NCI-H446 treated with DMSO at 0.1 percent for 48 hours (cell line): ENCODE results near the gene TRPM2.

Source experiments
- DNase-seq: peaks from one replicate; lab custom pipeline; 2025; lab: John Stamatoyannopoulos, UW

TRPM2 gene

DNA sequence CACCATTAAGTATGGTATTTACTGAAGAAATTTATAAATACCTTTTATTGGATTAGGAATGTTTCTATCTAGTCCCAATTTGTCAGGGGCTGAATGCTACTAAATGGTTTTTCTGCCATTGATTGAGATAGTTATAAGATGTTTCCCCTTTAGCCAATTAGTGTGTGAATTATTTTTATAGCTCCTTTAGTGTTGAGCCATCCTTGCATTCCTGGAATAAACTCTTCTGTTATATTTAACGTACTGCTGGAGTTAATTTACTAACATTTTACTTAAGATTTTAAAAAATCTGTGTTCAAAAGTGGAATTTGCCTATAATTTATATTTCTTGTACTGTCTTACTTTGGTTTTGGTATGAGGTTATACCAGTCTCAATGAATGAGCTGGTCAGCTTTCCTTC is 76.5 kb downstream of the TRPM2 start:
- DNase-seq = no peak

DNA sequence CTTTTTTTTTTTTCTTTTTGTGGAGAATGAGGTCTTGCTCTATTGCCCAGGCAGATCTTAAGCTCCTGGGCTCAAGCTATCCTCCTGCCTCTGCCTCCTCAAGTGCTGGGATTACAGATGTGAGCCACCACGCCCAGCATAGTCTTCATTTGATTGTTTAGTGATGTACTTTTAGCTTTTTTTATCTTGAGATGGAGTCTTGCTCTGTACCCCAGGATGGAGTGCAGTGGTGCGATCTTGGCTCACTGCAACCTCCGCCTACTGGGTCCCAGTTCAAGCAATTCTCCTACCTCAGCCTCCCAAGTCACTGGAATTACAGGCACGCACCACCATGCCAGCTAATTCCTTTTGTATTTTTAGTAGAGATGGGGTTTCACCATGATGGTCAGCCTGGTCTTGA is 77.9 kb downstream of the TRPM2 start:
- DNase-seq = no peak

DNA sequence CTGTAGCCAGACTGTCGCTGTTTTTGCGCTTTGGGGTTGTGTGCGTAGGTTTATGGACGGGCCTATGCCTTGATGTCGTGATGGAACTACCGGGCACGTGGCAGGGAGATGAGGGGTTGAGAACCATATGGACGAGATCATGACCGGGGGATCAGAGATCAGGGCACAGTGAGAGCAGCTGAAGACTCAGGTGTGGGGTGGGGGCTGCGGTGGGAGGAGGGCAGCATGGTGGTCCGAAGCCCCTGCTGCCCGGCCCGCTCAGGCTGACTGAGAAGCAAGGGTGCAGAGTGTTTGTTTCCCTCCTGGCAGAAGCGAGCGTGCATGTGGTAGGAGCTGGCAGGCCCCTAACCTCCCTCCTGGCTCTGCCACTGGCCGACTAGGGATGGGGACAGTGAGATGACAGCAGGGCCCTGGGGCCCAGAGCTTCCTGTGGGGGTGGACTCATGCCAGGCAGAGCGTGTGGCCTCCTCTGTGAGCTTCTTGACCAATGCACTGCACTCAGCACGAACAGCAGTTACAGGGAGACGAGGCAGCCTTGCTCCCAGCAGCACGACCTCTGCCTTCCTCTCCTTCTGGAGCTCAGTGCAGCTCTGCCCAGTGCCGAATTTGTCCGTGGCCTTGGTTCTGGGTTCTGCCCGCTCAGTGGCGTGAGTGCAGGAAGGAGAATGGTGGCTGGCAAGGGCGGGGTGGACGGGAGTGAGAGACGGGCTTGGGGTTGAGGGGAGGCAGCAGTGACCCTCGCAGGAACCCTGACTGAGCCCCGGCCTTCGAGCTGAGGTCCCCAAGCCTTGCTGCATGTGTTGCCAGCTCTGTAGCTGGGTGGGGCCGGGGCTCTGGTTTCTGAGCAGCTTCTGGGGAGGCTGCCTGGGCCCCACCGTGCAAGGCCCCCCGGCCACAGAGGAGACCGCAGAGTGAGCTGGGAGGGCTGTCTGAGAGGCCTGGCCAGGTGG is 79.7 kb downstream of the TRPM2 start:
- DNase-seq = no peak

- no peak for DNase-seq
These were observed 80.6 kb downstream of the TRPM2 start for GRCh38 chr21:44433791-44434567.

GRCh38 chr21:44434568-44434925 is 81.1 kb downstream of the TRPM2 start:
- DNase-seq = no peak

GRCh38 chr21:44434936-44435635 is 81.7 kb downstream of the TRPM2 start:
- DNase-seq = no peak

GRCh38 chr21:44436111-44436611 is 82.7 kb downstream of the TRPM2 start:
- DNase-seq = no peak

DNA sequence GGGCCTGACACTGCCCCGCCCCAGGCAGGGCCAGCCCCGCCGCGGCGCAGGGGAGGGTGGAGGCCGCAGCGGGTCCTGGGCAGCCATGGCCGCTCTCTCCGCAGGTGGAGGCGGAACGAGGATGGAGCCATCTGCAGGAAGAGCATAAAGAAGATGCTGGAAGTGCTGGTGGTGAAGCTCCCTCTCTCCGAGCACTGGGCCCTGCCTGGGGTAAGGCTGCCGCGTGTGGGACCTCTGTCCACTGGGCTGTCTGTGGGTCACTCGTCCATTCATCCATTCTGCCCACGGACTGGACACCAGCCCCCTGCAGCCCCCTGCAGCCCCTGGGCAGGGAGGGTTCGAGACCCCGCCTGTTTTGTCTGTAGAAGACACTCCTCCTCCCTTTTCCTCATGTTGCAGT is 83.5 kb downstream of the TRPM2 start:
- DNase-seq = no peak

DNA sequence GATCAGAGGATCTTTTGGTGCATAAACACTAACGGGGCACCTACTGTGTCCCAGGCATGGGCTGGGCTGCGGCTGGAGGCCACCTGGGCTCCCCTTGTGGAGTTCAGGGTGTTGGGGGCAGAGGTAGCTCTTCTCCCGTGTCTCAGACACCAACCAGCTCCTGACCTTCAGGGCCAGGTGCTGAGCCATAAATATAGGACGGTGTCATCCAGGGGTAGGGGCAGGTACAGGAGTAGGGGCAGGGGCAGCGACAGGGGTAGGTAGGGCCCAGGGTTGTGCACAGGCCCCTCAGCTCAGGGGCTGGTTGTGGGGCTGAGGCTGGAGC is 83.9 kb downstream of the TRPM2 start:
- no peak for DNase-seq

GRCh38 chr21:44437696-44438431 is 84.4 kb downstream of the TRPM2 start:
- DNase-seq = no peak

- DNase-seq = no peak
These were observed 85.2 kb downstream of the TRPM2 start for GRCh38 chr21:44438531-44439210.

DNA sequence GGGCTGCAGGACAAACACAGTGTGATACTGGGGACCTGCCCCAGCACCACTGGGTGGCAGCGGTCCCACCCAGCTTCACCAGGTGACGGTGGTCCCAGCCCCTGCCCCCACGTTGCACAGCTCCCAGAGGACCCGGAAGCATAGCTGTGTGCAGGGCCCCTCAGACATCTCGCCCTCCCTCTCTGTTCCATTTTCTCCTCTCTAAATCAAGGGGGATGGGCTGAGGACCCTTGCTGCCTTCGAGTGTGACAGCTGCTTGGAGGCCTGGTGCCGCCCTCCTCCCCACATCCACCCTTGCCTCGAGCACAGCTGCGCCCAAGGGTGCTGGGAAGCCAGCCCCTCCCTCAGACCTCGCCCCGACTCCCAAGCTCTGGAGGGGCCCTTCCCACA is 85.8 kb downstream of the TRPM2 start:
- no peak for DNase-seq

DNA sequence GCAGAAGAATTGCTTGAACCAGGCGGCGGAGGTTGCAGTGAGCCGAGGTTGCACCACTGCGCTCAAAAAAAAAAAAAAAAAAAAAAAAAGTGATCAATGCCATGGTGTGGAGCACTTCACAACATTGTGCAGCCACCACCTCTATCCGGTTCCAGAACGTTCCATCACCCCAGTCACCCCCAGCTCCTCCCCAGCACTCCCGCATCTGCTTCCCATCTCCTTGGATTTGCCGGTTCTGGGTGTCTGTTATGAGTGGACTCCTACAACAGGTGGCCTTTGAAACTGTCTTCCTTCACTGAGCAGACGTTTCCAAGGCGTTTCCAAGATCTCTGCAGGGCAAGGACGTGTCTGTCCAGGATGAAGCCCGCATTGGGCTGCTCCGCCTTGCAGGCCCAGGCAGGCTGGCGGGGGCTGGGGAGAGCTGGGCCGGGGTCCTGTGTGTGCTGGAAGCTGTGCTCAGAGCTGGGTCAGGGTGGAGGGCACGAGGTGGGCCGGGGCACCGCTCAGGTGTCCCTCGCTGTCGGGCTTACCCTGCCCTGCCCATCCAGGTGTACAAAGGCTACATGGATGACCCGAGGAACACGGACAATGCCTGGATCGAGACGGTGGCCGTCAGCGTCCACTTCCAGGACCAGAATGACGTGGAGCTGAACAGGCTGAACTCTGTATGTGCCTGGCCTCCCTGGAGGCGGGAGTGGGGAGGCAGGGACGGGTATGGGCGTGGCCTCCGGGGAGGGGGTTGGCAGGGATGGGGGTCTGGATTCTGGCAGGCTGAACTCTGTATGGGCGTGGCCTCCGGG is 87.0 kb downstream of the TRPM2 start:
- no peak for DNase-seq

GRCh38 chr21:44441041-44441400 is 87.6 kb downstream of the TRPM2 start:
- no peak for DNase-seq

- DNase-seq = no peak
These were observed 88.3 kb downstream of the TRPM2 start for GRCh38 chr21:44441581-44442265.

DNA sequence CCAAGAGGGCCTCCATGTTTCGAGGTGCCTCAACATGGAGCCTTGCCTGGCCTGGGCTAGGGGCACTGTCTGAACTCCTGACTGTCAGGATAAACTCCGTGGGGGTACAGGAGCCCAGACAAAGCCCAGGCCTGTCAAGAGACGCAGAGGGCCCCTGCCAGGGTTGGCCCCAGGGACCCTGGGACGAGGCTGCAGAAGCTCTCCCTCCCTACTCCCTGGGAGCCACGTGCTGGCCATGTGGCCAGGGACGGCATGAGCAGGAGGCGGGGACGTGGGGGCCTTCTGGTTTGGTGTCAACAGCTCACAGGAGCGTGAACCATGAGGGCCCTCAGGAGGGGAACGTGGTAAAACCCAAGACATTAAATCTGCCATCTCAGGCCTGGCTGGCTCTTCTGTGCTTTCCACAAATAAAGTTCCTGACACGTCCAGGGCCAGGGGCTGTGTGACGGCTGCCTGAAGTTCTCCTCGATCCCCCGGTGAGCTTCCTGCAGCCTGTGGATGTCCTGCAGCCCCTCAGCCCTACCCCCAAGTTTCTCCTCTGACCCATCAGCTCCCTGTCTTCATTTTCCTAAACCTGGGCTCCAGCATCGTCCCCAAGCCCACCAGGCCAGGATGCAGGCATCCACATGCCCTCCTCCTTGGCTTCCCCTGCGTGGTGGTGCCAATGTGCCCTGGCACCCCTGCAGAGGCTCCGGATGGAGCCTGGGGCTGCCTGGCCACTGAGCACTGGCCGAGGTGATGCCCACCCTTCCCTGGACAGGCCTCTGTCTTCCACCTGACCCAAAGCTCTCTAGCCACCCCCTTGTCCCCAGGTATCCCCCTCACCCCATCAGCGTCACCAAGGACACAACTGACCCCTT is 89.1 kb downstream of the TRPM2 start:
- no peak for DNase-seq

DNA sequence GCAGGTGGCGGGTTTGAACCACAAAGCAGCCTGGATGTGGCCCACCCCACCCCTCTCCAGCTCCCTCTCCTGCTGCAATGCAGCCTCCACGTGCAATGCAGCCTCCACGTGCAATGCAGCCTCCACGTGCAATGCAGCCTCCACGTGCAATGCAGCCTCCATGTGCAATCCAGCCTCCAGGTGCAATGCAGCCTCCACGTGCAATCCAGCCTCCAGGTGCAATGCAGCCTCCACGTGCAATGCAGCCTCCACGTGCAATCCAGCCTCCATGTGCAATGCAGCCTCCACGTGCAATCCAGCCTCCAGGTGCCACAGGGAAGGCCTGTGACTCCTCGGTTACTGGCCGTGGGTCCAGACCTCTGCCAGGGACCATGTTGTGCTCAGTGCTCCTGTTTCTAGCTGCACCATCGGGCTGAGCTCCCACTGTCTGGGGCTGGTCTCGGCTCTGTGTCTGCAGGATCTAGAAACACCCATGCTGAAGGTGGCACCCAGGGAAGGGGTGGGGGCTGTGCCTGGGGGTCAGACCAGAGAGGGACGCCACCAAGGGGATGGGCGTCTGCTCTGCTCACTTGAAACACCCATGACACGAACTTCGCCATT is 90.0 kb downstream of the TRPM2 start:
- DNase-seq = no peak

GRCh38 chr21:44443891-44444285 is 90.5 kb downstream of the TRPM2 start:
- no peak for DNase-seq
